ENCODE results near the gene SHISA9. TPM values are rescaled to one million over a fixed set of nuclear protein-coding genes. Genes with fewer than 3 reads are reported as not detected.

SHISA9 gene
- total and polyA plus RNA-seq, 3 donors from 2014 or later: 0.46 to 1.0 (median 0.68) TPM

DNA sequence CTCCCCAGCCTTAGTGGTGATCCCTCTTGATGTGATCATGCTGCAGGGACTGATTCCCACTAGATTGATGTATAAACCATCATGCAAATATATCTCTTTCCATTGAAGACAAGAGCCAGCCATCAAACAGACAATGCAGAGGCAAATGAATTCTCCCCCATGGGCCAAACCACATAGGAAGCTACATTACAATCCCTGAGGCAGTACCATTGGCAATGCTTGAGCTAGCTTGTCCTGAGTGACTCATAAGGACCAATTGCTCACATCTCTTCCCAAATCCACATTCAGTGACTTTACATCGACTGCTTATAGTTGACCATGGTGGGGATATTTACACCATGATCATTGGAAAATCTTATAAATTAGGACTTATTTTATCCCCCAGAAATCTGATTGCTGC, 242.2 kb downstream of the SHISA9 start:
- Histone ChIP-seq H3K27me3 (no peaks in the 10 kb centered on the region), H3K27ac (no peak overlapping the region), H3K4me1 (no peaks in the 10 kb centered on the region), H3K4me3 (no peak overlapping the region), H3K9me3 (no peaks in the 10 kb centered on the region), H3K36me3 (ENCODE audit: low read depth, missing control alignments) (no peaks in the 10 kb centered on the region)
- TF ChIP-seq POLR2A (IDR thresholded peaks at IDR 0.05): no peak
- TF ChIP-seq, protein P1, sequence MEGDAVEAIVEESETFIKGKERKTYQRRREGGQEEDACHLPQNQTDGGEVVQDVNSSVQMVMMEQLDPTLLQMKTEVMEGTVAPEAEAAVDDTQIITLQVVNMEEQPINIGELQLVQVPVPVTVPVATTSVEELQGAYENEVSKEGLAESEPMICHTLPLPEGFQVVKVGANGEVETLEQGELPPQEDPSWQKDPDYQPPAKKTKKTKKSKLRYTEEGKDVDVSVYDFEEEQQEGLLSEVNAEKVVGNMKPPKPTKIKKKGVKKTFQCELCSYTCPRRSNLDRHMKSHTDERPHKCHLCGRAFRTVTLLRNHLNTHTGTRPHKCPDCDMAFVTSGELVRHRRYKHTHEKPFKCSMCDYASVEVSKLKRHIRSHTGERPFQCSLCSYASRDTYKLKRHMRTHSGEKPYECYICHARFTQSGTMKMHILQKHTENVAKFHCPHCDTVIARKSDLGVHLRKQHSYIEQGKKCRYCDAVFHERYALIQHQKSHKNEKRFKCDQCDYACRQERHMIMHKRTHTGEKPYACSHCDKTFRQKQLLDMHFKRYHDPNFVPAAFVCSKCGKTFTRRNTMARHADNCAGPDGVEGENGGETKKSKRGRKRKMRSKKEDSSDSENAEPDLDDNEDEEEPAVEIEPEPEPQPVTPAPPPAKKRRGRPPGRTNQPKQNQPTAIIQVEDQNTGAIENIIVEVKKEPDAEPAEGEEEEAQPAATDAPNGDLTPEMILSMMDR (IDR thresholded peaks at IDR 0.05): no peak
- intact Hi-C loops (cut with DNase I; ENCODE audit: low total_unique reads): no loop called here
- DNase-seq: no peak
- WGBS, 2 donors: 87 to 100% methylated on average over 1 of the region's 1 CpG

DNA sequence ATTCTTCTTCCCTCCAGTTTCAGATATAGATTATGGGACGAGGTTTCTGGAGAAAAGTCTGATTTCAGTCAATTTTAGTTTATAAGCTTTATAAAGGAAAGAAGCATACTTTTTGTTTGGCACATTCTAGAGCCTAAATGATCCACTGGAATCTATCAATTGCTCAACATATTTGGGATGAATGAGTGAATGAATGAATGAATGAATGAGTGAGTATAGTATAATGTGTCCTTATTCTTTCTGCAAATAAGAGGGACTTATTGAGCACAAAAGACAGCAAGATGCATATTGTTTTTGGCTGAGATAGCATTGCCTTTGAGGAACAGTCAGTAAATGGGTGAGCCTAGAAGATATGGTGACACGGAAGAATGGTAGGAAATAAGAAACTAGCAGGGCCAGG, 245.4 kb downstream of the SHISA9 start:
- Histone ChIP-seq H3K9me3 (no peaks in the 10 kb centered on the region), H3K4me3 (no peak overlapping the region), H3K36me3 (ENCODE audit: low read depth, missing control alignments) (no peaks in the 10 kb centered on the region), H3K27me3 (no peaks in the 10 kb centered on the region), H3K27ac (no peak overlapping the region), H3K4me1 (no peaks in the 10 kb centered on the region)
- whole genome bisulfite sequencing, 2 donors: 61 to 74% methylated on average over 2 of the region's 2 CpGs
- TF ChIP-seq, protein P1 (IDR thresholded peaks at IDR 0.05): no peak
- TF ChIP-seq POLR2A (IDR thresholded peaks at IDR 0.05): no peak
- intact Hi-C loops (cut with DNase I; ENCODE audit: low total_unique reads): no loop called here
- no peak for DNase-seq

DNA sequence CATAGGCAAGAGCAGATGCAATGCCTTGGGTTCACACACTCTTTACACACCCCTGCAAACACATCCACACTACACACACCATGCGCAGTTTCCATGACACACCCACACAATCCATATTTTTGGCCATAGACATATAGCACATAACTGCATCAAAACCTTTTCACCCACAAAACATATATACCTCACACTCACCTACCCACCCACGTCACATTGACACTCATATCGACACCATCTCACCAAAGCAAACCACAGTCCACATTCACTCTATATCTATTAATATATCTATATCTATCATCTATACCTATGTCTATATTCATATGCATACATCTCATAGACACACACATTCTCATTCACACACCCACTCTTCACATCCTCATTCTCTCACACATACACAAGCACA, 246.9 kb downstream of the SHISA9 start:
- Histone ChIP-seq H3K4me3 (no peak overlapping the region), H3K36me3 (ENCODE audit: low read depth, missing control alignments) (no peaks in the 10 kb centered on the region), H3K27ac (no peak overlapping the region), H3K27me3 (no peaks in the 10 kb centered on the region), H3K4me1 (no peaks in the 10 kb centered on the region), H3K9me3 (no peaks in the 10 kb centered on the region)
- 92 to 94% methylated on average over 3 of the region's 3 CpGs for WGBS, 2 donors
- intact Hi-C loops (cut with DNase I; ENCODE audit: low total_unique reads): no loop called here
- no peak for DNase-seq
- no peak for TF ChIP-seq POLR2A (IDR thresholded peaks at IDR 0.05)
- TF ChIP-seq, protein P1 (IDR thresholded peaks at IDR 0.05): no peak

DNA sequence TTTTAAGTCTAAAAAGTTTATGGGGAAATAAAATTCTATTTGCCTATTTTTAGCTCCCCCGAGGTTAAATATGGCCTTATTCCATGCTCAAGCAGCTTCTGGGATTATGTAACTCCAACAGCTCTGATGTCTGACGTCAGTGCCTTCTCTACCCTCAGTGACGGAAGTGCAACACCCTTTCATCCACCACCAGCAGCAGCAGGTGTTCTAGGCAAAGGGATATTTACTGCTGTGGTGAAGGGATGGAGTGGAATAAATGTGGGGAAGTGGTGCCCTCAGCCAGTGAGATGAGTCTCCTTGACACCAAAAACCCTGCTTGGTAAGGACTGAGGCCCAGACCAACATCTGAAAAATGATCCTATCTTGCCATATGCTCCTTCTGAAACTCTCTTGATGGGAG, 247.4 kb downstream of the SHISA9 start:
- Histone ChIP-seq H3K9me3 (no peaks in the 10 kb centered on the region), H3K27me3 (no peaks in the 10 kb centered on the region), H3K27ac (no peak overlapping the region), H3K36me3 (ENCODE audit: low read depth, missing control alignments) (no peaks in the 10 kb centered on the region), H3K4me3 (no peak overlapping the region), H3K4me1 (no peaks in the 10 kb centered on the region)
- 66 to 74% methylated on average over 3 of the region's 3 CpGs for WGBS, 2 donors
- TF ChIP-seq, protein P1 (IDR thresholded peaks at IDR 0.05): no peak
- DNase-seq: no peak
- intact Hi-C loops (cut with DNase I; ENCODE audit: low total_unique reads): no loop called here

DNA sequence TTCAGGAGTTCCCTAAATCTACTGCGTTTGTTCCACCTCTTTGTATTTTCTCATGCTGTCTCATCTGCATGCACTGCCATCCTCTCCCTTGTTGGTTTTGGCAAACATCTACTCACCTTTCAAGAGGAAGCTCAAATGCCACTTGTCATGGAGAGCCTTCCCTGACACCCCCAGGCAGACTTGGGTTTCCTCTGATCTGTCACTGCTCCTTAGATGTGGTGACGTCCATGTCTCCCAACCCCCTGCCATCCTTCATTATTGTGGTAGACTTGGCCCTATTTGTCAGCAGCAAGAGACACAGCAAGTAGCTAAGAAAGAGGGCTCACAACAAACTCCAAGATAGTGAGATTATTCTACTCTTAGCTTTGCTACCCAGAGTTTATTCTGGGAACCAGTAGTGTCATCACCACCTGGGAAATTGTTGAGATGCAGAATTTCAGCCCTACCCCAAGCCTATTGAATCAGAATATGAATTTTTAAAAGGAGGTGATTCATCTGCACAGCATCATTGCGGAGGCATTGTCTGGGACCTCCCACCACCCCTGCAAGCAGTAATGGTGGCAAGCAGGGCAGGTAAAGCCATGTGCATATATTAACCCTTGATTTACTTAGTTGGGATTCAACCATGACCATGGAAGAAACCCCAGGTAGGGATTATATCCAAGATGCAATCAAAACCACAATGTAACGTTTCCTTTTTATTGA, 248.9 kb downstream of the SHISA9 start:
- Histone ChIP-seq H3K27me3 (no peaks in the 10 kb centered on the region), H3K27ac (no peak overlapping the region), H3K4me1 (no peaks in the 10 kb centered on the region), H3K4me3 (no peak overlapping the region), H3K9me3 (no peaks in the 10 kb centered on the region), H3K36me3 (ENCODE audit: low read depth, missing control alignments) (no peaks in the 10 kb centered on the region)
- TF ChIP-seq POLR2A (IDR thresholded peaks at IDR 0.05): no peak
- TF ChIP-seq, protein P1 (IDR thresholded peaks at IDR 0.05): no peak
- WGBS, 2 donors: 73 to 84% methylated on average over 4 of the region's 4 CpGs
- intact Hi-C loops (cut with DNase I; ENCODE audit: low total_unique reads): no loop called here
- DNase-seq: no peak
